ENCODE measurements around the gene C11orf52. TPM values are rescaled to one million over a fixed set of nuclear protein-coding genes. Genes with fewer than 3 reads are reported as not detected.

The C11orf52 gene
- total and polyA plus RNA-seq, 12 donors, result 0.53 to 4.2 (median 2.1) TPM; not detected in 2

- intact Hi-C loops (cut with DNase I), result loop anchor here in 1 of 2 donors (5.0 kb wide), 1 partner anchor 40 kb away; no protein-coding TSS in a partner anchor
- Histone ChIP-seq H3K27ac (peak overlapping the region; percentile 25 to 91 (median 88)), H3K9me3 (replicated peaks in 1 of 3) (no peaks in the 10 kb centered on the region), H3K4me3 (peak overlapping the region in 3 of 4 donors; percentile 65 to 78 (median 71)), H3K36me3 (replicated peaks in 1 of 2) (no peaks in the 10 kb centered on the region), H3K27me3 (no peaks in the 10 kb centered on the region), H3K4me1 (replicated peaks in 1 of 2) (peaks cover 54 to 63% of the 10 kb centered on the region in 2 donors)
- 3 to 20% (median 7%) methylated on average over 1 to 9 of the region's 9 CpGs for WGBS, 4 donors
- peak in 1 of 7 donors; percentile 59 for DNase-seq
- TF ChIP-seq CTCF (IDR thresholded peaks at IDR 0.05) (no peak), POLR2A (IDR thresholded peaks at IDR 0.05) (no peak)
Observed at GRCh38 chr11:111937461-111937769, 18.7 kb downstream of the C11orf52 start.

- H3K36me3 ChIP-seq (replicated peaks in 1 of 2), result no peaks in the 10 kb centered on the region
- no peaks in the 10 kb centered on the region for H3K27me3 ChIP-seq
- TF ChIP-seq POLR2A (IDR thresholded peaks at IDR 0.05), result no peak
- TF ChIP-seq CTCF (IDR thresholded peaks at IDR 0.05), result no peak
- peaks cover 57 to 66% of the 10 kb centered on the region in 2 donors for H3K4me1 ChIP-seq (replicated peaks in 1 of 2)
- H3K27ac ChIP-seq, result peak overlapping the region; percentile 25 to 91 (median 88)
- 41 to 53% (median 49%) methylated on average over 7 of the region's 7 CpGs for WGBS, 4 donors
- no peaks in the 10 kb centered on the region for H3K9me3 ChIP-seq (replicated peaks in 1 of 3)
- no peak for DNase-seq
- intact Hi-C loops (cut with DNase I), result loop anchor here in 1 of 2 donors (5.0 kb wide), 1 partner anchor 39 kb away; no protein-coding TSS in a partner anchor
- H3K4me3 ChIP-seq, result peak overlapping the region in 2 of 4 donors; percentile 71 to 78
Observed at GRCh38 chr11:111937844-111938243, 19.1 kb downstream of the C11orf52 start.

GRCh38 chr11:111938687-111939160 is 20.0 kb downstream of the C11orf52 start:
- H3K4me3 ChIP-seq, result peak overlapping the region in 1 of 4 donors; percentile 78
- 4 to 11% (median 10%) methylated on average over 7 of the region's 7 CpGs for WGBS, 4 donors
- intact Hi-C loops (cut with DNase I), result loop anchor here in 1 of 2 donors (5.0 kb wide), 1 partner anchor 39 kb away; no protein-coding TSS in a partner anchor
- peaks cover 57 to 66% of the 10 kb centered on the region in 2 donors for H3K4me1 ChIP-seq (replicated peaks in 1 of 2)
- no peaks in the 10 kb centered on the region for H3K36me3 ChIP-seq (replicated peaks in 1 of 2)
- peak overlapping the region; percentile 25 to 91 (median 88) for H3K27ac ChIP-seq
- peak in 6 of 7 donors; percentile 34 to 77 (median 65) for DNase-seq
- TF ChIP-seq CTCF (IDR thresholded peaks at IDR 0.05) (no peak), POLR2A (IDR thresholded peaks at IDR 0.05) (peak in 1 of 2 donors; percentile 78)
- H3K9me3 ChIP-seq (replicated peaks in 1 of 3), result no peaks in the 10 kb centered on the region
- H3K27me3 ChIP-seq, result no peaks in the 10 kb centered on the region

- DNase-seq, result no peak
- intact Hi-C loops (cut with DNase I), result loop anchor here (5.0 kb wide), 1 partner anchor 37 kb away; no protein-coding TSS in a partner anchor
- no peak for TF ChIP-seq POLR2A (IDR thresholded peaks at IDR 0.05)
- no peak for TF ChIP-seq CTCF (IDR thresholded peaks at IDR 0.05)
- peaks cover 59 to 66% of the 10 kb centered on the region in 2 donors for H3K4me1 ChIP-seq (replicated peaks in 1 of 2)
- no peak overlapping the region for H3K4me3 ChIP-seq
- H3K27ac ChIP-seq, result peak overlapping the region in 4 of 5 donors; percentile 25 to 91 (median 90)
- H3K9me3 ChIP-seq (replicated peaks in 1 of 3), result no peaks in the 10 kb centered on the region
- H3K36me3 ChIP-seq (replicated peaks in 1 of 2), result no peaks in the 10 kb centered on the region
- no peaks in the 10 kb centered on the region for H3K27me3 ChIP-seq
- 72 to 82% (median 74%) methylated on average over 4 of the region's 4 CpGs for WGBS, 4 donors
Observed at GRCh38 chr11:111939836-111940604, 21.3 kb downstream of the C11orf52 start.
